ENCODE data around the gene CNTN5. TPM values are rescaled to one million over a fixed set of nuclear protein-coding genes. Genes with fewer than 3 reads are reported as not detected.

Gene CNTN5
- total RNA-seq, 2 experiments from 2014 or later = not detected

DNA sequence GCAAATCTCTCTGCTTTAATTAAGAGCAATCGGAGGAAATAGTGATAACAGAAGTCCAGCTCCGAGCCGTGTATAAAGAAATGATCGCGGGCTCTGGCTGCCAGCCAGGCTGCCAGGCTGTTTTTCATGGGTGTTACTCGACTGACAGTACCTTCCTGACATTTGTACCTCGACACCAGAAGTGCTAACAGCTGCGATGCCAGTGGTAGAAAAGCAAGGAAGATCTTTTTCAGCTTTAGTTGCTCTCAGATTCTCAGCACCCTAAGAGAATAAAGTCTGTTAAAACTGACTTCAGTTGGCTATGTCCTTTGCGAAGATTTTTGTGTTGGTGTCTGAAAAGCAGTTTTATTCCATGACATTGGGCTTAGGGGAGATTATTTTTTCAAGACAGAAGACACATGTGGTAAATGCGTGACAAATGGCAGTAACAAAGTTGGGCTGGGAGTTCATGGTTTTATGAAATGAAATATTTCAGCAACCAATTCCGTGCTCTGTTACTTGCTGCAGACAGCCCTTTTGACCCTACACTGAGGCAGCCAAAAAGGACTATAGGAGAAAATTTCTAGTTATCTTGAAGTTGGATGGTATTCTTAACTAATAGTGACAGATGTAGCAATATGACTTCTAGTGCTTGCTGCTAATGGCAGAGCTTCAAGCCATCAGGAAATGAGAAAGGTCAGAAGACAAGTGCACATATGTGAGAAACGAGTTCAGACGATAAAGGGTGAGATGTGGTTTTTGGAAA lies 296.2 kb downstream of the CNTN5 start:
- H3K36me3 Mint-ChIP-seq (ENCODE audit: low read depth) = no peaks in the 10 kb centered on the region
- POLR2A ChIA-PET = no interaction called here
- no peak for ATAC-seq (ENCODE audit: poor library complexity)
- H3K36me3 ChIP-seq (ENCODE audit: insufficient read depth, low read length) = no peaks in the 10 kb centered on the region
- no peak overlapping the region for H3K27ac ChIP-seq (ENCODE audit: low read depth in 1 of 2, low read length in 2 of 2)
- no peak overlapping the region for H3K4me3 Mint-ChIP-seq
- CTCF ChIA-PET = no interaction called here
- H3K27ac Mint-ChIP-seq = no peak overlapping the region
- no peaks in the 10 kb centered on the region for H3K27me3 ChIP-seq (ENCODE audit: control insufficient read depth in 1 of 2, insufficient read depth in 2 of 2, low read length in 2 of 2)
- H3K4me1 Mint-ChIP-seq (ENCODE audit: low read depth) = no peaks in the 10 kb centered on the region
- DNase-seq = no peak
- no peaks in the 10 kb centered on the region for H3K27me3 Mint-ChIP-seq
- no peak overlapping the region for H3K4me3 ChIP-seq (ENCODE audit: low read length)
- peaks cover 15% of the 10 kb centered on the region for H3K9me3 Mint-ChIP-seq
- intact Hi-C loops (cut with DNase I, micrococcal nuclease) = no loop called here
- H3K4me1 ChIP-seq (ENCODE audit: insufficient read depth, low read length) = no peaks in the 10 kb centered on the region
- peaks cover 3 to 8% of the 10 kb centered on the region in 2 experiments for H3K9me3 ChIP-seq (ENCODE audit: control insufficient read depth in 1 of 2, insufficient read depth in 1 of 2, low read length in 2 of 2)
- no peak for TF ChIP-seq CTCF (IDR thresholded peaks at IDR 0.05)

DNA sequence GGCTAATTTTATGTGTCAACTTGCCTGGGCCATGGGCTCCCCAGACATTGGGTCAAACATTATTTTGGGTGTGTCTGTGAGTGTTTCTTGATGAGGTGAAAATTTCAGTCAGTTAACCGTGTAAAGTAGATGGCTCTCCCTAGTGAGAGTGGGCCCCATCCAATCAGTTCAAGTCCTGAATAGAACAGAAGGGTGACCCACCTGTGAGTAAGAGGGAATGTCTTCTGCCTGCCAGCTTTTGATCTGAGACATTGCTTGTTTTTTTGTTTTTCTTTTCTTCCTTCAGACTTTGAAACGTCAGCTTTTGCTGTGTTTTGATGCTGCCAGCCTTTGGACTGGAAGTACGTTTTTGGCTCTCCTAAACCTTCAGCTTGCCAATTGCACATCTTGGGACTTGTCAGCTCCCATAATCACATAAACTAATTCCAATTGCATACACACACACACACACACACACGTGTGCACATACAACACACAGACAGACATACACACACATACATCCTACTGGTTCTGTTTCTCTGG lies 300.1 kb downstream of the CNTN5 start:
- Histone ChIP-seq H3K9me3 (ENCODE audit: control insufficient read depth in 1 of 2, insufficient read depth in 1 of 2, low read length in 2 of 2) (peaks cover 3 to 10% of the 10 kb centered on the region in 2 experiments), H3K36me3 (ENCODE audit: insufficient read depth, low read length) (no peaks in the 10 kb centered on the region), H3K4me1 (ENCODE audit: insufficient read depth, low read length) (no peaks in the 10 kb centered on the region), H3K27me3 (ENCODE audit: control insufficient read depth in 1 of 2, insufficient read depth in 2 of 2, low read length in 2 of 2) (no peaks in the 10 kb centered on the region), H3K27ac (ENCODE audit: low read depth in 1 of 2, low read length in 2 of 2) (no peak overlapping the region), H3K4me3 (ENCODE audit: low read length) (no peak overlapping the region)
- ChIA-PET POLR2A (no interaction called here), CTCF (no interaction called here)
- H3K4me1 Mint-ChIP-seq (ENCODE audit: low read depth) = no peaks in the 10 kb centered on the region
- no peak overlapping the region for H3K4me3 Mint-ChIP-seq
- H3K27me3 Mint-ChIP-seq = no peaks in the 10 kb centered on the region
- intact Hi-C loops (cut with DNase I, micrococcal nuclease) = no loop called here
- ATAC-seq (ENCODE audit: poor library complexity) (no peak), DNase-seq (no peak)
- no peak overlapping the region for H3K27ac Mint-ChIP-seq
- H3K9me3 Mint-ChIP-seq = peaks cover 15% of the 10 kb centered on the region
- no peak for TF ChIP-seq CTCF (IDR thresholded peaks at IDR 0.05)
- no peaks in the 10 kb centered on the region for H3K36me3 Mint-ChIP-seq (ENCODE audit: low read depth)

GRCh38 chr11:99325847-99326246 lies 305.1 kb downstream of the CNTN5 start:
- Histone ChIP-seq H3K9me3 (ENCODE audit: control insufficient read depth in 1 of 2, insufficient read depth in 1 of 2, low read length in 2 of 2) (peaks cover 0 to 7% of the 10 kb centered on the region in 2 experiments), H3K36me3 (ENCODE audit: insufficient read depth, low read length) (no peaks in the 10 kb centered on the region), H3K4me1 (ENCODE audit: insufficient read depth, low read length) (no peaks in the 10 kb centered on the region), H3K4me3 (ENCODE audit: low read length) (no peak overlapping the region), H3K27ac (ENCODE audit: low read depth in 1 of 2, low read length in 2 of 2) (no peak overlapping the region), H3K27me3 (ENCODE audit: control insufficient read depth in 1 of 2, insufficient read depth in 2 of 2, low read length in 2 of 2) (no peaks in the 10 kb centered on the region)
- ChIA-PET CTCF (no interaction called here), POLR2A (no interaction called here)
- Mint-ChIP-seq H3K27me3 (no peaks in the 10 kb centered on the region), H3K4me1 (ENCODE audit: low read depth) (no peaks in the 10 kb centered on the region), H3K9me3 (peaks cover 9% of the 10 kb centered on the region), H3K4me3 (no peak overlapping the region), H3K27ac (no peak overlapping the region), H3K36me3 (ENCODE audit: low read depth) (no peaks in the 10 kb centered on the region)
- TF ChIP-seq CTCF (IDR thresholded peaks at IDR 0.05) = no peak
- DNase-seq = no peak
- no peak for ATAC-seq (ENCODE audit: poor library complexity)
- intact Hi-C loops (cut with DNase I, micrococcal nuclease) = no loop called here

Measured in CD4-positive, alpha-beta T cell (primary cell).